ENCODE measurements around the gene FARP1. TPM values are rescaled to one million over a fixed set of nuclear protein-coding genes. Genes with fewer than 3 reads are reported as not detected.

FARP1 gene
- total RNA-seq, 4 donors from 2014 or later = 11.0 to 27.2 (median 13.6) TPM

DNA sequence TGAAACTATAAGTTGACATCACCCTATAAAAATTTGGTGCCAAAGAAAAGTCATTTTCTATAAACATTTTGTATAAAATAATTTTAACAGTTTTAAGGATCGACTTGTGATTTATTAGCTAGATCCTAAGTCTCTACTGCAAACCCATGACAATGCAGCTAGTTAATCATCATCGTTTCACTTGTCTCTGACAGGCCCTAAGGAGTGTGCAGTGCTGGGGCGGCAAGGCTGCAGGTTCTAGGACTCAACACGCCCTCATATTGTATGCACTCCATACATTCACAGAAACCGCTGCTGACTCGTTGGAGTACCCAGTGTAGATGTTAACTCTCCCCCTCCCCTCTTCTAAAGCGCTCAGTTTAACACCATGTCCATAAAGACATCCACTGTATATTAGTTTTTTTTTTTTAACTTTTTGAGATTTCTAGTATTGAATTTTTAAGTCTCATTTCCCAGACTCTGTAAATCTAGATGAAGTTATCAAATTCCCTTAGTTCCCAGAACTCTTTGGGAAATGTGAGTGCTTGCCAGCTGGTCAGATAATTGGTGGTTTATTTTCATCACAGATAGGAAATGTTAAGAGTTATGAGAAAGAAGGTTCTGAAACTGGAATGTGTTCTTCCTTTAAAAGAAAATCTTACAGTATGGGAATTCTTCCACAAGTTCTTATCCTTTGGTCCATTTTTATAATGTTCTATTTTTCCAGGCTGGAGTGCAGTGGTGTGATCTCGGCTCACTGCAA is 197.0 kb downstream of the FARP1 start:
- 80% methylated on average over 8 of the region's 8 CpGs for WGBS
- Histone ChIP-seq H3K4me3 (no peak overlapping the region), H3K36me3 (no peaks in the 10 kb centered on the region), H3K27me3 (no peaks in the 10 kb centered on the region), H3K27ac (no peak overlapping the region), H3K9me3 (no peaks in the 10 kb centered on the region), H3K4me1 (no peaks in the 10 kb centered on the region)
- no peak for DNase-seq (ENCODE audit: low spot score in 2 of 2)
- TF ChIP-seq, protein P1, sequence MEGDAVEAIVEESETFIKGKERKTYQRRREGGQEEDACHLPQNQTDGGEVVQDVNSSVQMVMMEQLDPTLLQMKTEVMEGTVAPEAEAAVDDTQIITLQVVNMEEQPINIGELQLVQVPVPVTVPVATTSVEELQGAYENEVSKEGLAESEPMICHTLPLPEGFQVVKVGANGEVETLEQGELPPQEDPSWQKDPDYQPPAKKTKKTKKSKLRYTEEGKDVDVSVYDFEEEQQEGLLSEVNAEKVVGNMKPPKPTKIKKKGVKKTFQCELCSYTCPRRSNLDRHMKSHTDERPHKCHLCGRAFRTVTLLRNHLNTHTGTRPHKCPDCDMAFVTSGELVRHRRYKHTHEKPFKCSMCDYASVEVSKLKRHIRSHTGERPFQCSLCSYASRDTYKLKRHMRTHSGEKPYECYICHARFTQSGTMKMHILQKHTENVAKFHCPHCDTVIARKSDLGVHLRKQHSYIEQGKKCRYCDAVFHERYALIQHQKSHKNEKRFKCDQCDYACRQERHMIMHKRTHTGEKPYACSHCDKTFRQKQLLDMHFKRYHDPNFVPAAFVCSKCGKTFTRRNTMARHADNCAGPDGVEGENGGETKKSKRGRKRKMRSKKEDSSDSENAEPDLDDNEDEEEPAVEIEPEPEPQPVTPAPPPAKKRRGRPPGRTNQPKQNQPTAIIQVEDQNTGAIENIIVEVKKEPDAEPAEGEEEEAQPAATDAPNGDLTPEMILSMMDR (IDR thresholded peaks at IDR 0.05) = no peak
- TF ChIP-seq EP300 (IDR thresholded peaks at IDR 0.05) = no peak
- no peak for TF ChIP-seq POLR2AphosphoS5 (IDR thresholded peaks at IDR 0.05)
- no peak for TF ChIP-seq POLR2A (IDR thresholded peaks at IDR 0.05)

DNA sequence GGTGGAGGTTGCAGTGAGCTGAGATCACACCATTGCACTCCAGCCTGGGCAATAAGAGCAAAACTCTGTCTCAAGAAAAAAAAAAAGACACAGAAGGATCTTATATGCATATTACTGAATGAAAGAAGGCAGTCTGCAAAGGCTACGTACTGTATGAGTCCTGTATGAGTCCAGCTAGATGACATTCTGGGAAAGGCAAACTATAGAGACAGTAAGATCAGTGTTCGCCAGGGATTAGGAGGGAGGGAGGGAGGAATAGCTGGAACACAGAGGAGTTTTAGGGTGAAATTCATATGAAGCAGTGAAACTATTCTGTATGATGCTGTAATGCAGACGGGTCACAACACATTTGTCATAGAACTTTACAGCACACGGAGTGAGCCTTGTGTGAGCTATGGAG is 200.1 kb downstream of the FARP1 start:
- no peak for DNase-seq (ENCODE audit: low spot score in 2 of 2)
- H3K4me3 ChIP-seq = no peak overlapping the region
- no peaks in the 10 kb centered on the region for H3K4me1 ChIP-seq
- no peaks in the 10 kb centered on the region for H3K9me3 ChIP-seq
- H3K36me3 ChIP-seq = no peaks in the 10 kb centered on the region
- H3K27ac ChIP-seq = no peak overlapping the region
- TF ChIP-seq, protein P1 (IDR thresholded peaks at IDR 0.05) = no peak
- TF ChIP-seq EP300 (IDR thresholded peaks at IDR 0.05) (no peak), POLR2AphosphoS5 (IDR thresholded peaks at IDR 0.05) (no peak), POLR2A (IDR thresholded peaks at IDR 0.05) (no peak)
- 91% methylated on average over 4 of the region's 4 CpGs for WGBS
- H3K27me3 ChIP-seq = no peaks in the 10 kb centered on the region

DNA sequence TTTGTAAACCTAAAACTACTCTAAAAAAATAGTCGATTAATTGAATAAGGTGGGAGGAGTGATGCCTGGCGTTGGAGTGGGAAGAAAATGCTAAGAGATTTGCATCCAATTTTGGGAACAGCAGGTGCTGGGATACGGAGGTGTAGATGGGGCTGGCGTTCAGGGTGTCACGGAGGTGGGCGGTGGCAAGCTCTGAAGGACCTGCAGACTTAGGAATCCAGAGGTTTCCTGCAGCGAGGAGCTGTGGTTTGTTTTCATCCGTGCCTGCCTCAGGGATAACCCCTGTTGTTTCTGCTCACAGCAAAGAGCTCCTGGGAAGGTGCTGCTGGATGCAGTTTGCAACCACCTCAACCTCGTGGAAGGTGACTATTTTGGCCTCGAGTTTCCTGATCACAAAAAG is 200.6 kb downstream of the FARP1 start:
- DNase-seq (ENCODE audit: low spot score in 2 of 2) = no peak
- 78% methylated on average over 10 of the region's 10 CpGs for WGBS
- Histone ChIP-seq H3K27me3 (no peaks in the 10 kb centered on the region), H3K4me3 (no peak overlapping the region), H3K4me1 (no peaks in the 10 kb centered on the region), H3K36me3 (no peaks in the 10 kb centered on the region), H3K27ac (no peak overlapping the region), H3K9me3 (no peaks in the 10 kb centered on the region)
- TF ChIP-seq POLR2AphosphoS5 (IDR thresholded peaks at IDR 0.05) (no peak), EP300 (IDR thresholded peaks at IDR 0.05) (no peak), POLR2A (IDR thresholded peaks at IDR 0.05) (no peak)
- TF ChIP-seq, protein P1 (IDR thresholded peaks at IDR 0.05) = no peak

DNA sequence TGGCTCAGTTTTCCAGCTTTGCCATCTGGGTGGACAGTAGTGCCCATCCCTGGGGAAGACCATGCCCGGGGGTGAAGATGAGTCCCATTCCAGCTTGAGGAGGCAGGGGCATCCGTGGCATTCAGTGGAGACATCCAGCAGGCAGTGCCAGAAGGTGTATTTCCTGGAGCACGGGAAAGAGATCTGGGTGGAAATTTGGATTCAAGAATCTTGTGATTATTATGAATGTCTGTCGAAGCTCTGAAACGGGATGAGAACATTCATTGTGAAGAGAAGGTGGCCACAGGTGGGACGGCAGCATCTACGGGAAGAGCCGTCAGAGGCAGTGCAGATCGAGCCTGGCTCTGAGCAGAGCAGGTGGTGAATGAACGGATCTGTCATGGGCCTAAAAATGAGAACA is 201.5 kb downstream of the FARP1 start:
- no peaks in the 10 kb centered on the region for H3K9me3 ChIP-seq
- H3K4me3 ChIP-seq = no peak overlapping the region
- H3K27me3 ChIP-seq = no peaks in the 10 kb centered on the region
- H3K36me3 ChIP-seq = no peaks in the 10 kb centered on the region
- H3K27ac ChIP-seq = no peak overlapping the region
- no peak for DNase-seq (ENCODE audit: low spot score in 2 of 2)
- H3K4me1 ChIP-seq = no peaks in the 10 kb centered on the region
- WGBS = 90% methylated on average over 10 of the region's 10 CpGs
- no peak for TF ChIP-seq EP300 (IDR thresholded peaks at IDR 0.05)
- TF ChIP-seq, protein P1 (IDR thresholded peaks at IDR 0.05) = no peak
- TF ChIP-seq POLR2AphosphoS5 (IDR thresholded peaks at IDR 0.05) = no peak
- no peak for TF ChIP-seq POLR2A (IDR thresholded peaks at IDR 0.05)

DNA sequence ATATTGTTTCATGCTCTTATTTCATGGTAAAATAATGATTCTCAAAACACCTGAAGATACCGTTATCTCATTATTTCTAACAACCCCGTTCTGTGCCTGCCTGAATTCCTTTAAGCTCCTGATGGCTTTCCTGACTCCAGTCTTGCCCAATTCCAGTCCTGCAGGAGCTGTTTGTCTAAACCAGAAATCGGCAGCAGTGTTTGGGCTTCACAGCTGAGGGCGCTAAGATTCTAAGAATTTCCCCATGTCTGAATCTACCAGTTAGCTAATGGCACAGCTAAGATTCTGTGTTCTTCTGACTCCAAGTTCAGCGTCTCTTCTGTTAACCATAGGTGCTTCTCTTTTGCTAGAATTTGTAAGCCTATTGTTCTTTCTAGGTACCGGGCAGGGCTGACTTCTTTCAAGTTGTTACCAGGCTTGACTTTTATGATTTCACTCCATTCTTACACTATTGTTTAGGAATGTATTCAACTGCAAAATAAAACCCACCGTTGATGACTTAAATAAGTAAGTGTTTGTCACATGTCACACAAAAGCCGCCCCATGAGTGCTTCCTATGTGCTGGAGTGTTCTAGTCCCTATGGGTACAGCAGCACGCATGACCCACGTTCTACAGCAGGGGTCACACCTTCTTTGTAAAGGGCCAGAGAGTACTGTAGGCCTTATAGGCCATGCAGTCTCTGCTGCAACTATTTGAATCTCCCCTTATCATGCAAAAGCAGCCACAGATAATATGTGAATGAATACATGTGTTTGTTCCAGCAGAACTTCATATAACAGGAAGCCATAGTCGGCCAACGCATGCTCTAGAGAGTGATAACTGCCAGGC is 202.4 kb downstream of the FARP1 start:
- no peak overlapping the region for H3K27ac ChIP-seq
- H3K4me3 ChIP-seq = no peak overlapping the region
- H3K9me3 ChIP-seq = no peaks in the 10 kb centered on the region
- no peaks in the 10 kb centered on the region for H3K27me3 ChIP-seq
- H3K36me3 ChIP-seq = no peaks in the 10 kb centered on the region
- WGBS = 83% methylated on average over 12 of the region's 12 CpGs
- TF ChIP-seq POLR2A (IDR thresholded peaks at IDR 0.05) (no peak), POLR2AphosphoS5 (IDR thresholded peaks at IDR 0.05) (no peak), EP300 (IDR thresholded peaks at IDR 0.05) (no peak)
- TF ChIP-seq, protein P1 (IDR thresholded peaks at IDR 0.05) = no peak
- H3K4me1 ChIP-seq = no peaks in the 10 kb centered on the region
- no peak for DNase-seq (ENCODE audit: low spot score in 2 of 2)

Data from suprapubic skin (tissue), 4 donors.